T-helper 17 cell (primary cell): Measurements from ENCODE around the gene PDIA5. TPM values are rescaled to one million over a fixed set of nuclear protein-coding genes. Genes with fewer than 3 reads are reported as not detected.

Source experiments
- ATAC-seq: fragments of 150-1000 bp; cut with Tn5 transposase; 2 replicates; pipeline ENCODE4 v1.10.0; 2021; ENCODE audit warnings: mild to moderate bottlenecking, moderate library complexity
- DNase-seq, 3 donors: peaks; one replicate each; pipeline versions ENCODE4 v3.0.0 to v3.0.0-alpha.2; 2020 to 2021
- H3K9me3 ChIP-seq: one replicate; pipeline ENCODE4 v1.7.0; 2013; ENCODE audit warnings: low read length, mild to moderate bottlenecking; ENCODE audit not compliant: control insufficient read depth, poor library complexity, severe bottlenecking
- H3K27ac Mint-ChIP-seq: one replicate; pipeline ENCODE4 v1.8.0; 2022; ENCODE audit warnings: mild to moderate bottlenecking, moderate library complexity, mixed read lengths
- H3K27me3 Mint-ChIP-seq: one replicate; pipeline ENCODE4 v1.8.0; 2022; ENCODE audit warnings: mixed read lengths
- H3K36me3 Mint-ChIP-seq: one replicate; pipeline ENCODE4 v1.8.0; 2022; ENCODE audit warnings: low read depth, mixed read lengths
- H3K4me1 Mint-ChIP-seq: one replicate; pipeline ENCODE4 v1.8.0; 2022; ENCODE audit warnings: mild to moderate bottlenecking, mixed read lengths
- H3K4me3 Mint-ChIP-seq: one replicate; pipeline ENCODE4 v1.8.0; 2022; ENCODE audit warnings: mild to moderate bottlenecking, moderate library complexity, mixed read lengths
- total RNA-seq, 4 donors: library from RNA in 2 of 4; stranded (reverse) in 2 of 4; gene quantifications; one replicate each; pipeline ENCODE4 v1.2.3 and lab custom pipeline; 2022 to 2026

Gene PDIA5
- total RNA-seq, 2 donors from 2014 or later: 4.6 to 6.2 TPM

GRCh38 chr3:123048480-123049237 lies 18.2 kb upstream of the PDIA5 start:
- H3K27ac Mint-ChIP-seq: no peak overlapping the region
- H3K4me1 Mint-ChIP-seq: no peaks in the 10 kb centered on the region
- peaks cover 47% of the 10 kb centered on the region for H3K27me3 Mint-ChIP-seq
- H3K36me3 Mint-ChIP-seq: no peaks in the 10 kb centered on the region
- no peaks in the 10 kb centered on the region for H3K9me3 ChIP-seq
- DNase-seq: no peak
- ATAC-seq: no peak
- no peak overlapping the region for H3K4me3 Mint-ChIP-seq

- peaks cover 4% of the 10 kb centered on the region for H3K36me3 Mint-ChIP-seq
- no peaks in the 10 kb centered on the region for H3K4me1 Mint-ChIP-seq
- no peaks in the 10 kb centered on the region for H3K9me3 ChIP-seq
- ATAC-seq: no peak
- H3K27ac Mint-ChIP-seq: no peak overlapping the region
- H3K27me3 Mint-ChIP-seq: peaks cover 60% of the 10 kb centered on the region
- DNase-seq: no peak
- H3K4me3 Mint-ChIP-seq: no peak overlapping the region
These were observed 16.2 kb upstream of the PDIA5 start for GRCh38 chr3:123050666-123051065.

- H3K9me3 ChIP-seq: no peaks in the 10 kb centered on the region
- Mint-ChIP-seq H3K27ac (no peak overlapping the region), H3K4me3 (no peak overlapping the region), H3K4me1 (no peaks in the 10 kb centered on the region), H3K36me3 (peaks cover 4% of the 10 kb centered on the region), H3K27me3 (peaks cover 46% of the 10 kb centered on the region)
- no peak for DNase-seq
- no peak for ATAC-seq
These were observed 13.7 kb upstream of the PDIA5 start for GRCh38 chr3:123053107-123053506.

- H3K4me3 Mint-ChIP-seq: peak overlapping the region; percentile 51
- peaks cover 35% of the 10 kb centered on the region for H3K27me3 Mint-ChIP-seq
- H3K9me3 ChIP-seq: no peaks in the 10 kb centered on the region
- DNase-seq (no peak), ATAC-seq (no peak)
- no peak overlapping the region for H3K27ac Mint-ChIP-seq
- H3K4me1 Mint-ChIP-seq: no peaks in the 10 kb centered on the region
- peaks cover 4% of the 10 kb centered on the region for H3K36me3 Mint-ChIP-seq
These were observed 12.6 kb upstream of the PDIA5 start for GRCh38 chr3:123054109-123054778.

GRCh38 chr3:123054931-123055330 lies 11.9 kb upstream of the PDIA5 start:
- Mint-ChIP-seq H3K27me3 (peaks cover 31% of the 10 kb centered on the region), H3K4me3 (peak overlapping the region; percentile 51), H3K27ac (no peak overlapping the region), H3K36me3 (peaks cover 4% of the 10 kb centered on the region), H3K4me1 (no peaks in the 10 kb centered on the region)
- no peak for DNase-seq
- ATAC-seq: no peak
- no peaks in the 10 kb centered on the region for H3K9me3 ChIP-seq

GRCh38 chr3:123055352-123055751 lies 11.5 kb upstream of the PDIA5 start:
- Mint-ChIP-seq H3K4me1 (no peaks in the 10 kb centered on the region), H3K27me3 (peaks cover 31% of the 10 kb centered on the region), H3K4me3 (no peak overlapping the region), H3K27ac (no peak overlapping the region), H3K36me3 (peaks cover 4% of the 10 kb centered on the region)
- no peak for DNase-seq
- ATAC-seq: no peak
- H3K9me3 ChIP-seq: no peaks in the 10 kb centered on the region

GRCh38 chr3:123058505-123058904 lies 8.3 kb upstream of the PDIA5 start:
- H3K4me3 Mint-ChIP-seq: no peak overlapping the region
- H3K27ac Mint-ChIP-seq: no peak overlapping the region
- H3K9me3 ChIP-seq: no peaks in the 10 kb centered on the region
- no peaks in the 10 kb centered on the region for H3K4me1 Mint-ChIP-seq
- peaks cover 27% of the 10 kb centered on the region for H3K27me3 Mint-ChIP-seq
- DNase-seq (no peak), ATAC-seq (no peak)
- peaks cover 4% of the 10 kb centered on the region for H3K36me3 Mint-ChIP-seq

GRCh38 chr3:123060054-123060453 lies 6.8 kb upstream of the PDIA5 start:
- ATAC-seq: no peak

GRCh38 chr3:123061856-123062255 lies 5.0 kb upstream of the PDIA5 start:
- no peaks in the 10 kb centered on the region for H3K9me3 ChIP-seq
- Mint-ChIP-seq H3K36me3 (no peaks in the 10 kb centered on the region), H3K27ac (no peak overlapping the region), H3K4me1 (peaks cover 10% of the 10 kb centered on the region), H3K4me3 (no peak overlapping the region), H3K27me3 (peaks cover 6% of the 10 kb centered on the region)
- ATAC-seq: no peak
- DNase-seq: no peak

More at GRCh38 chr3:123060054-123060453, 6.8 kb upstream of the PDIA5 start:
- no peaks in the 10 kb centered on the region for H3K9me3 ChIP-seq
- Mint-ChIP-seq H3K27me3 (peaks cover 12% of the 10 kb centered on the region), H3K27ac (no peak overlapping the region), H3K4me1 (peaks cover 8% of the 10 kb centered on the region), H3K36me3 (no peaks in the 10 kb centered on the region), H3K4me3 (no peak overlapping the region)
- no peak for DNase-seq

- no peaks in the 10 kb centered on the region for H3K36me3 Mint-ChIP-seq
- H3K27ac Mint-ChIP-seq: no peak overlapping the region
- H3K9me3 ChIP-seq: no peaks in the 10 kb centered on the region
- ATAC-seq: no peak
- H3K4me1 Mint-ChIP-seq: peaks cover 14% of the 10 kb centered on the region
- no peak for DNase-seq
- H3K27me3 Mint-ChIP-seq: peaks cover 6% of the 10 kb centered on the region
- no peak overlapping the region for H3K4me3 Mint-ChIP-seq
These were observed 3.8 kb upstream of the PDIA5 start for GRCh38 chr3:123063034-123063433.

GRCh38 chr3:123064506-123064905 lies 2.3 kb upstream of the PDIA5 start:
- Mint-ChIP-seq H3K27me3 (peaks cover 6% of the 10 kb centered on the region), H3K27ac (no peak overlapping the region), H3K36me3 (no peaks in the 10 kb centered on the region), H3K4me3 (no peak overlapping the region), H3K4me1 (peaks cover 19% of the 10 kb centered on the region)
- no peaks in the 10 kb centered on the region for H3K9me3 ChIP-seq
- DNase-seq: no peak
- no peak for ATAC-seq

- H3K4me3 Mint-ChIP-seq: no peak overlapping the region
- DNase-seq: no peak
- H3K27ac Mint-ChIP-seq: no peak overlapping the region
- H3K4me1 Mint-ChIP-seq: peaks cover 19% of the 10 kb centered on the region
- ATAC-seq: no peak
- peaks cover 6% of the 10 kb centered on the region for H3K27me3 Mint-ChIP-seq
- no peaks in the 10 kb centered on the region for H3K9me3 ChIP-seq
- H3K36me3 Mint-ChIP-seq: no peaks in the 10 kb centered on the region
These were observed 1.9 kb upstream of the PDIA5 start for GRCh38 chr3:123064914-123065313.

- no peaks in the 10 kb centered on the region for H3K9me3 ChIP-seq
- Mint-ChIP-seq H3K4me1 (peaks cover 19% of the 10 kb centered on the region), H3K4me3 (peak overlapping the region; percentile 84), H3K36me3 (no peaks in the 10 kb centered on the region), H3K27ac (peak overlapping the region; percentile 49), H3K27me3 (peaks cover 6% of the 10 kb centered on the region)
- no peak for DNase-seq
- ATAC-seq: no peak
These were observed 278 bp upstream of the PDIA5 start for GRCh38 chr3:123066599-123066895.
